Measurements from ENCODE around the gene FHOD1. TPM values are rescaled to one million over a fixed set of nuclear protein-coding genes. Genes with fewer than 3 reads are reported as not detected.

FHOD1 gene
- total RNA-seq, 2 donors from 2014 or later: 28.5 to 31.7 TPM

GRCh38 chr16:67279296-67280089 lies 32.2 kb upstream of the FHOD1 start, which contains the start of gene PLEKHG4:
TSS of gene PLEKHG4 (plus strand) at chr16:67279532. CDS start at chr16:67280045, 513 bp downstream.
- Histone ChIP-seq H3K4me1 (ENCODE audit: control insufficient read depth in 1 of 2, low read depth in 2 of 2) (peaks cover 16 to 25% of the 10 kb centered on the region in 2 donors), H3K27ac (peak within 1 kb of the TSS; percentile 77 to 82), H3K9me3 (no peaks in the 10 kb centered on the region), H3K27me3 (replicated peaks; ENCODE audit: insufficient read depth) (no peaks in the 10 kb centered on the region), H3K36me3 (no peaks in the 10 kb centered on the region), H3K4me3 (peak within 1 kb of the TSS; percentile 71)
- ATAC-seq (ENCODE audit: insufficient number of reproducible peaks, low FRiP score, low read depth) (peak; percentile 62), DNase-seq (ENCODE audit: low spot score) (no peak)
- peak; percentile 68 for TF ChIP-seq CTCF (IDR thresholded peaks at IDR 0.05)

- TF ChIP-seq CTCF (IDR thresholded peaks at IDR 0.05): no peak
- peak overlapping the region; percentile 71 for H3K4me3 ChIP-seq
- no peaks in the 10 kb centered on the region for H3K36me3 ChIP-seq
- DNase-seq (ENCODE audit: low spot score) (no peak), ATAC-seq (ENCODE audit: insufficient number of reproducible peaks, low FRiP score, low read depth) (no peak)
- H3K4me1 ChIP-seq (ENCODE audit: control insufficient read depth in 1 of 2, low read depth in 2 of 2): peaks cover 16 to 24% of the 10 kb centered on the region in 2 donors
- H3K9me3 ChIP-seq: no peaks in the 10 kb centered on the region
- peak overlapping the region; percentile 11 to 77 for H3K27ac ChIP-seq
- H3K27me3 ChIP-seq (replicated peaks; ENCODE audit: insufficient read depth): no peaks in the 10 kb centered on the region
These were observed 31.6 kb upstream of the FHOD1 start for GRCh38 chr16:67278773-67279295.

- H3K36me3 ChIP-seq: no peaks in the 10 kb centered on the region
- H3K27ac ChIP-seq: peak overlapping the region; percentile 77 to 82
- peaks cover 16 to 24% of the 10 kb centered on the region in 2 donors for H3K4me1 ChIP-seq (ENCODE audit: control insufficient read depth in 1 of 2, low read depth in 2 of 2)
- peak overlapping the region; percentile 71 for H3K4me3 ChIP-seq
- no peaks in the 10 kb centered on the region for H3K27me3 ChIP-seq (replicated peaks; ENCODE audit: insufficient read depth)
- TF ChIP-seq CTCF (IDR thresholded peaks at IDR 0.05): no peak
- ATAC-seq (ENCODE audit: insufficient number of reproducible peaks, low FRiP score, low read depth): peak; percentile 21
- DNase-seq (ENCODE audit: low spot score): no peak
- no peaks in the 10 kb centered on the region for H3K9me3 ChIP-seq
These were observed 30.9 kb upstream of the FHOD1 start for GRCh38 chr16:67277999-67278772.

- peaks cover 16 to 24% of the 10 kb centered on the region in 2 donors for H3K4me1 ChIP-seq (ENCODE audit: control insufficient read depth in 1 of 2, low read depth in 2 of 2)
- no peaks in the 10 kb centered on the region for H3K36me3 ChIP-seq
- no peak for TF ChIP-seq CTCF (IDR thresholded peaks at IDR 0.05)
- H3K27me3 ChIP-seq (replicated peaks; ENCODE audit: insufficient read depth): no peaks in the 10 kb centered on the region
- peak; percentile 63 for DNase-seq (ENCODE audit: low spot score)
- peak; percentile 85 for ATAC-seq (ENCODE audit: insufficient number of reproducible peaks, low FRiP score, low read depth)
- H3K4me3 ChIP-seq: no peak overlapping the region
- H3K27ac ChIP-seq: peak overlapping the region; percentile 77 to 82
- no peaks in the 10 kb centered on the region for H3K9me3 ChIP-seq
These were observed 30.2 kb upstream of the FHOD1 start for GRCh38 chr16:67277294-67277998.
